ENCODE data around the gene IGFBP5.

DNA sequence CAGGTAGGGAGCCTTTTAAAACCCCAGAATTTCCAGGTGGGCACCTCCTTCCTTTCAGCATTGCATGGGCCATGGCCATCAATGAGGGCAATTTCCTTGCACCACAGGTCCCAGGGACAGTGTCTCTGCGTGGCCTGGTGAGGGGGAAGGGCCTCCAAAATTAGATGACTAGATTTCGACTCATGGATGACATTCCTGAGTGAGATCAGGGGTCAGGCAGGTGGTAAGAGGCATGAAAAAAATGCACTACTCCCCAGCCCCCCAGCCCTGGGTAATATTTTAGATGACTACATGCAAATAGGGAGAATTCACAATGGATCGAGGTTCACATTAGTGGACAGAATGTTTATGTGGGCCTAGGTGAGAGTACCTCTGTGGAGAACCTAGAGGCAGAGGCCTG, 19.0 kb upstream of the IGFBP5 start:
- TF ChIP-seq, protein P1, sequence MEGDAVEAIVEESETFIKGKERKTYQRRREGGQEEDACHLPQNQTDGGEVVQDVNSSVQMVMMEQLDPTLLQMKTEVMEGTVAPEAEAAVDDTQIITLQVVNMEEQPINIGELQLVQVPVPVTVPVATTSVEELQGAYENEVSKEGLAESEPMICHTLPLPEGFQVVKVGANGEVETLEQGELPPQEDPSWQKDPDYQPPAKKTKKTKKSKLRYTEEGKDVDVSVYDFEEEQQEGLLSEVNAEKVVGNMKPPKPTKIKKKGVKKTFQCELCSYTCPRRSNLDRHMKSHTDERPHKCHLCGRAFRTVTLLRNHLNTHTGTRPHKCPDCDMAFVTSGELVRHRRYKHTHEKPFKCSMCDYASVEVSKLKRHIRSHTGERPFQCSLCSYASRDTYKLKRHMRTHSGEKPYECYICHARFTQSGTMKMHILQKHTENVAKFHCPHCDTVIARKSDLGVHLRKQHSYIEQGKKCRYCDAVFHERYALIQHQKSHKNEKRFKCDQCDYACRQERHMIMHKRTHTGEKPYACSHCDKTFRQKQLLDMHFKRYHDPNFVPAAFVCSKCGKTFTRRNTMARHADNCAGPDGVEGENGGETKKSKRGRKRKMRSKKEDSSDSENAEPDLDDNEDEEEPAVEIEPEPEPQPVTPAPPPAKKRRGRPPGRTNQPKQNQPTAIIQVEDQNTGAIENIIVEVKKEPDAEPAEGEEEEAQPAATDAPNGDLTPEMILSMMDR (conservative IDR thresholded peaks at IDR 0.05; ENCODE audit: low read length), result no peak
- TF ChIP-seq EZH2phosphoT487 (IDR thresholded peaks at IDR 0.05; ENCODE audit: borderline replicate concordance, low read depth, low read length), result no peak
